Heart right ventricle (tissue), 16 donors: ENCODE results near the gene TCF12. TPM values are rescaled to one million over a fixed set of nuclear protein-coding genes. Genes with fewer than 3 reads are reported as not detected.

Source experiments
- ATAC-seq, 8 donors: fragments of 200-7000 bp; cut with Tn5 transposase; one replicate each; pipeline ENCODE4 v1.9.1; 2020; ENCODE audit warnings: mild to moderate bottlenecking in 8 of 8, moderate library complexity in 8 of 8, moderate number of reproducible peaks in 1 of 8
- DNase-seq, 2 donors: peaks; one replicate each; pipeline ENCODE4 v3.0.0-alpha.2; 2020
- H3K27ac ChIP-seq, 10 donors: fragments of 200-600 bp; sonication (generic) in 2 of 10; one replicate each; pipeline versions ENCODE4 v1.5.0 to v1.8.0; 2020 to 2022; ENCODE audit warnings: mild to moderate bottlenecking in 3 of 10
- H3K27me3 ChIP-seq, 7 donors: fragments of 200-600 bp; one replicate each; pipeline ENCODE4 v1.8.0; 2021 to 2022; ENCODE audit warnings: mild to moderate bottlenecking in 2 of 7
- H3K36me3 ChIP-seq, 9 donors: fragments of 200-600 bp; sonication (generic) in 1 of 9; one replicate each; pipeline versions ENCODE4 v1.5.0 to v1.8.0; 2020 to 2022; ENCODE audit warnings: mild to moderate bottlenecking in 2 of 9
- H3K4me1 ChIP-seq, 9 donors: fragments of 200-600 bp; sonication (generic) in 1 of 9; one replicate each; pipeline versions ENCODE4 v1.5.0 to v1.8.0; 2020 to 2022; ENCODE audit warnings: mild to moderate bottlenecking in 4 of 9
- H3K4me3 ChIP-seq, 10 donors: fragments of 200-600 bp; sonication (generic) in 2 of 10; one replicate each; pipeline versions ENCODE4 v1.5.0 to v1.8.0; 2020 to 2022; ENCODE audit warnings: mild to moderate bottlenecking in 7 of 10, moderate library complexity in 2 of 10
- H3K9me3 ChIP-seq, 11 donors: fragments of 200-600 bp in 10 of 11; sonication (generic) in 2 of 11; one replicate each; pipeline versions ENCODE4 v1.5.0 to v1.8.0; 2013 to 2022; ENCODE audit warnings: mild to moderate bottlenecking in 2 of 11, control low read depth in 1 of 11, moderate library complexity in 1 of 11
- WGBS, 2 donors: extraction: QIAGEN DNeasy Blood & Tissue Kit; methylation state at CpG; one replicate each; pipeline ENCODE4 v1.1.7; 2013; ENCODE audit warnings: inconsistent platforms in 1 of 2; 5-methylcytosine and 5-hydroxymethylcytosine counted together
- intact Hi-C, 10 donors: fragments of 100-400 bp; cut with DNase I; formaldehyde crosslinking; loops; one replicate each; pipeline versions ENCODE4 v1.11.1 to v1.14.2; 2022
- polyA plus RNA-seq, 2 donors: library from polyadenylated mRNA; stranded (reverse); fragments of 200-250 nt; gene quantifications; one replicate each; pipeline ENCODE4 v1.2.3, GENCODE V29; 2013
- total RNA-seq, 10 donors: library from RNA; stranded (reverse); fragmentation: NEBNext Ultra II Directional in 3 of 10; extraction: Animal tissue kit (Norgen Biotek cat#: 25700) in 3 of 10; gene quantifications; one replicate each; pipeline versions ENCODE4 v1.2.1 to v1.2.4, GENCODE V29; 2021 to 2023
- TF ChIP-seq, protein P1 (sequence below), 9 donors: fragments of 200-600 bp; sonication (generic) in 2 of 9; IDR thresholded peaks; one replicate each; pipeline versions ENCODE4 v1.5.0 to v1.8.0; 2021 to 2022; ENCODE audit warnings: antibody characterized with exemption in 9 of 9, mild to moderate bottlenecking in 5 of 9, moderate library complexity in 1 of 9
- donor health status: Arrhythmogenic right ventricular cardiomyopathy.
- donor health status: ischemic (EF 13 %, LVEDD 7.1; RV severe dilation, severe dysfunction).
- donor health status: healthy with polysubstance abuse.
- donor health status: DM: no; HTN: yes; CAD: no.
- donor health status: DM: no; HTN: no; CAD: no.
- donor health status: ischemic (EF 25% LVEDD 6.9; RV normal size, moderate dysfunction).
- donor health status: ischemic (EF 25% LVEDD 5.7; RV mildly dilated, moderate dysfunction).
- donor health status: healthy.
- donor health status: DM: yes; HTN: yes; CAD: no.
- donor health status: Ischemic cardiomyopathy.
- donor health status: ischemic (EF 35%, LVEDD 5.7; RV mildly dilated, moderate dysfunction).
- donor health status: nonischemic (EF 11% LVEDD 7.7; RV severe dilation, severe dysfunction).
- donor health status: DM: yes; HTN: yes; CAD: no.
- donor health status: PGD.
- donor health status: ischemic (EF 29% LVEDD 5.4; RV normal size, mild dysfunction).
- donor health status: nonischemic (EF 23%, LVEDD 6.1; RV moderate dilation, normal function).

TCF12 gene
- total and polyA plus RNA-seq, 12 donors = 8.7 to 55.7 (median 38.4) TPM

GRCh38 chr15:56944485-56944884 is 26.0 kb downstream of the TCF12 start:
- Histone ChIP-seq H3K4me1 (peaks cover 0 to 52% (median 30%) of the 10 kb centered on the region in 9 donors), H3K36me3 (peaks cover 0 to 13% (median 0%) of the 10 kb centered on the region in 9 donors), H3K4me3 (no peak overlapping the region), H3K9me3 (peaks cover 0 to 19% (median 4%) of the 10 kb centered on the region in 11 donors), H3K27ac (no peak overlapping the region), H3K27me3 (no peaks in the 10 kb centered on the region)
- TF ChIP-seq, protein P1, sequence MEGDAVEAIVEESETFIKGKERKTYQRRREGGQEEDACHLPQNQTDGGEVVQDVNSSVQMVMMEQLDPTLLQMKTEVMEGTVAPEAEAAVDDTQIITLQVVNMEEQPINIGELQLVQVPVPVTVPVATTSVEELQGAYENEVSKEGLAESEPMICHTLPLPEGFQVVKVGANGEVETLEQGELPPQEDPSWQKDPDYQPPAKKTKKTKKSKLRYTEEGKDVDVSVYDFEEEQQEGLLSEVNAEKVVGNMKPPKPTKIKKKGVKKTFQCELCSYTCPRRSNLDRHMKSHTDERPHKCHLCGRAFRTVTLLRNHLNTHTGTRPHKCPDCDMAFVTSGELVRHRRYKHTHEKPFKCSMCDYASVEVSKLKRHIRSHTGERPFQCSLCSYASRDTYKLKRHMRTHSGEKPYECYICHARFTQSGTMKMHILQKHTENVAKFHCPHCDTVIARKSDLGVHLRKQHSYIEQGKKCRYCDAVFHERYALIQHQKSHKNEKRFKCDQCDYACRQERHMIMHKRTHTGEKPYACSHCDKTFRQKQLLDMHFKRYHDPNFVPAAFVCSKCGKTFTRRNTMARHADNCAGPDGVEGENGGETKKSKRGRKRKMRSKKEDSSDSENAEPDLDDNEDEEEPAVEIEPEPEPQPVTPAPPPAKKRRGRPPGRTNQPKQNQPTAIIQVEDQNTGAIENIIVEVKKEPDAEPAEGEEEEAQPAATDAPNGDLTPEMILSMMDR (IDR thresholded peaks at IDR 0.05) = no peak
- WGBS, 2 donors = 49 to 59% methylated on average over 1 of the region's 1 CpG
- intact Hi-C loops = no loop called here
- no peak for DNase-seq
- no peak for ATAC-seq

DNA sequence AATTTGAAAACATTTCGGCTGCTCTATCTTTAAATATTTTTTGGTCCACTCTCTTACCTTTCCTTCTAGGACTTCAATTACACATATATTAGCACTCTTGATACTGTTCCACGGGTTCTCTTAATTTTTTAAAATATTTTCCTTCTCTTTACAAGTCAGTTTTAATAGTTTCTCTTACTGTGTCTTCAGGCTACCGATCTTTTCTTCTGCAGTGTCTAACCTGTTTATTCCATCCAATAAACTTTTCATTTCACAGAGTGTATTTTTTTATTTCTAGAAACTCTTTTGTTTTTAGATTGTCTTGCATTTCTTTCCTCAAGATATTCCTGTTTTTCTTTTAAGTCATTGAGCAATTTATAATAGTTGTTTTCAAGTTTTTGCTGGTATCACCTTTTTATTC is 27.7 kb downstream of the TCF12 start:
- TF ChIP-seq, protein P1 (IDR thresholded peaks at IDR 0.05) = no peak
- peaks cover 0 to 51% (median 29%) of the 10 kb centered on the region in 9 donors for H3K4me1 ChIP-seq
- no peak overlapping the region for H3K27ac ChIP-seq
- WGBS, 2 donors = 94 to 97% methylated on average over 3 of the region's 3 CpGs
- no peak for ATAC-seq
- H3K4me3 ChIP-seq = no peak overlapping the region
- no peaks in the 10 kb centered on the region for H3K27me3 ChIP-seq
- H3K9me3 ChIP-seq = peaks cover 0 to 19% (median 4%) of the 10 kb centered on the region in 11 donors
- no peak for DNase-seq
- intact Hi-C loops = no loop called here
- H3K36me3 ChIP-seq = peaks cover 0 to 13% (median 0%) of the 10 kb centered on the region in 9 donors

GRCh38 chr15:56948000-56948763 is 29.7 kb downstream of the TCF12 start:
- Histone ChIP-seq H3K4me1 (peaks cover 0 to 37% (median 23%) of the 10 kb centered on the region in 9 donors), H3K27ac (no peak overlapping the region), H3K9me3 (peaks cover 0 to 19% (median 4%) of the 10 kb centered on the region in 11 donors), H3K4me3 (no peak overlapping the region), H3K27me3 (no peaks in the 10 kb centered on the region), H3K36me3 (peaks cover 0 to 13% (median 0%) of the 10 kb centered on the region in 9 donors)
- no peak for DNase-seq
- no peak for ATAC-seq
- TF ChIP-seq, protein P1 (IDR thresholded peaks at IDR 0.05) = no peak
- WGBS, 2 donors = 98 to 99% methylated on average over 6 of the region's 6 CpGs
- intact Hi-C loops = no loop called here

DNA sequence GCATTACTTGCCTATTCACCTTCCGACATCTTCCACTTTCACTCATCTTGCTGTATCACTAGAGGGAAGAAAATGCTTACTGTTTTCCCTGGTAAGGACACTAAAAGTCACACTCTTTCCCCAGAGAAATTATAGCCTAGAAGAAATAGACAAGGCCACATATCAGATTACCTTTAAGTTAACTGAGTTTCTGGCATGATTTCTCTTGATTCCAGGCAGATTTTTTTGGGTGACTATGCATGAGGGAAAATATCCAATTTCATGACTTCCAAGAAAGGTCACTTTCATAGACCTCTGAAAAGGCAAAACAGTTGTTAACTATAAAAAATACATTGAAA is 30.3 kb downstream of the TCF12 start:
- H3K27ac ChIP-seq = no peak overlapping the region

More for the DNA sequence above, 30.3 kb downstream of the TCF12 start:
- DNase-seq (no peak), ATAC-seq (no peak)
- TF ChIP-seq, protein P1 (IDR thresholded peaks at IDR 0.05) = no peak
- Histone ChIP-seq H3K36me3 (peaks cover 0 to 13% (median 0%) of the 10 kb centered on the region in 9 donors), H3K9me3 (peaks cover 0 to 19% (median 4%) of the 10 kb centered on the region in 11 donors), H3K27me3 (no peaks in the 10 kb centered on the region), H3K4me1 (peaks cover 0 to 33% (median 18%) of the 10 kb centered on the region in 9 donors), H3K4me3 (no peak overlapping the region)
- intact Hi-C loops = no loop called here
- 96 to 97% methylated on average over 1 of the region's 1 CpG for WGBS, 2 donors
